Measurements from ENCODE around the gene CPSF6.

The CPSF6 gene

GRCh38 chr12:69274861-69275260 lies 35.5 kb downstream of the CPSF6 start:
- no peak for DNase-seq
- Histone ChIP-seq H3K9me3 (replicated peaks; ENCODE audit: insufficient read depth, low read length) (no peaks in the 10 kb centered on the region), H3K27ac (ENCODE audit: low read length) (no peak overlapping the region), H3K9me2 (replicated peaks; ENCODE audit: insufficient read depth, low read length) (no peaks in the 10 kb centered on the region), H3F3A (ENCODE audit: insufficient read depth, low read length) (peaks cover 3% of the 10 kb centered on the region; the same call in 1 of the 2 replicates), H3K4me3 (ENCODE audit: low read length) (no peak overlapping the region), H3K27me3 (replicated peaks; ENCODE audit: insufficient read depth, low read length) (no peaks in the 10 kb centered on the region), H4K20me1 (ENCODE audit: insufficient read depth, low read length) (no peaks in the 10 kb centered on the region), H3K36me3 (replicated peaks; ENCODE audit: insufficient read depth, low read length) (no peaks in the 10 kb centered on the region), H3K79me2 (ENCODE audit: low read length) (no peaks in the 10 kb centered on the region), H3K4me2 (ENCODE audit: low read depth, low read length) (no peak overlapping the region), H2AFZ (ENCODE audit: low read length) (no peak overlapping the region), H3K9ac (ENCODE audit: low read length) (no peak overlapping the region), H3K4me1 (ENCODE audit: low read length) (no peaks in the 10 kb centered on the region)
- TF ChIP-seq EZH2phosphoT487 (IDR thresholded peaks at IDR 0.05; ENCODE audit: low read length) (no peak), CTCF (IDR thresholded peaks at IDR 0.05; ENCODE audit: low read length) (no peak), EZH2 (optimal IDR thresholded peaks at IDR 0.05; ENCODE audit: low read depth, low read length) (no peak)

GRCh38 chr12:69275471-69275891 lies 36.1 kb downstream of the CPSF6 start:
- DNase-seq = no peak
- H3F3A ChIP-seq (ENCODE audit: insufficient read depth, low read length) = peaks cover 3% of the 10 kb centered on the region; the same call in 1 of the 2 replicates
- H3K27ac ChIP-seq (ENCODE audit: low read length) = no peak overlapping the region
- no peaks in the 10 kb centered on the region for H3K36me3 ChIP-seq (replicated peaks; ENCODE audit: insufficient read depth, low read length)
- H3K9me3 ChIP-seq (replicated peaks; ENCODE audit: insufficient read depth, low read length) = no peaks in the 10 kb centered on the region
- H3K9ac ChIP-seq (ENCODE audit: low read length) = no peak overlapping the region
- no peak overlapping the region for H2AFZ ChIP-seq (ENCODE audit: low read length)
- H3K9me2 ChIP-seq (replicated peaks; ENCODE audit: insufficient read depth, low read length) = no peaks in the 10 kb centered on the region
- H3K4me3 ChIP-seq (ENCODE audit: low read length) = no peak overlapping the region
- no peaks in the 10 kb centered on the region for H3K4me1 ChIP-seq (ENCODE audit: low read length)
- no peaks in the 10 kb centered on the region for H3K27me3 ChIP-seq (replicated peaks; ENCODE audit: insufficient read depth, low read length)
- H3K4me2 ChIP-seq (ENCODE audit: low read depth, low read length) = no peak overlapping the region
- H4K20me1 ChIP-seq (ENCODE audit: insufficient read depth, low read length) = no peaks in the 10 kb centered on the region
- TF ChIP-seq EZH2 (optimal IDR thresholded peaks at IDR 0.05; ENCODE audit: low read depth, low read length) (no peak), EZH2phosphoT487 (IDR thresholded peaks at IDR 0.05; ENCODE audit: low read length) (no peak)
- H3K79me2 ChIP-seq (ENCODE audit: low read length) = no peaks in the 10 kb centered on the region

- no peaks in the 10 kb centered on the region for H3K36me3 ChIP-seq (replicated peaks; ENCODE audit: insufficient read depth, low read length)
- no peak overlapping the region for H2AFZ ChIP-seq (ENCODE audit: low read length)
- no peaks in the 10 kb centered on the region for H3K4me1 ChIP-seq (ENCODE audit: low read length)
- H3K4me2 ChIP-seq (ENCODE audit: low read depth, low read length) = no peak overlapping the region
- H3K4me3 ChIP-seq (ENCODE audit: low read length) = no peak overlapping the region
- H3K79me2 ChIP-seq (ENCODE audit: low read length) = no peaks in the 10 kb centered on the region
- no peak for DNase-seq
- no peaks in the 10 kb centered on the region for H3K9me3 ChIP-seq (replicated peaks; ENCODE audit: insufficient read depth, low read length)
- H4K20me1 ChIP-seq (ENCODE audit: insufficient read depth, low read length) = no peaks in the 10 kb centered on the region
- no peak overlapping the region for H3K9ac ChIP-seq (ENCODE audit: low read length)
- H3F3A ChIP-seq (ENCODE audit: insufficient read depth, low read length) = peaks cover 3% of the 10 kb centered on the region; the same call in 1 of the 2 replicates
- no peaks in the 10 kb centered on the region for H3K9me2 ChIP-seq (replicated peaks; ENCODE audit: insufficient read depth, low read length)
- TF ChIP-seq EZH2 (optimal IDR thresholded peaks at IDR 0.05; ENCODE audit: low read depth, low read length) (no peak), EZH2phosphoT487 (IDR thresholded peaks at IDR 0.05; ENCODE audit: low read length) (no peak), CTCF (IDR thresholded peaks at IDR 0.05; ENCODE audit: low read length) (no peak)
- no peak overlapping the region for H3K27ac ChIP-seq (ENCODE audit: low read length)
- no peaks in the 10 kb centered on the region for H3K27me3 ChIP-seq (replicated peaks; ENCODE audit: insufficient read depth, low read length)
Observed at GRCh38 chr12:69278814-69279782, 39.7 kb downstream of the CPSF6 start.
